GM21367 (cell line): Measurements from ENCODE around the gene PRKN.
"Not testable (repeated sequence)": the region's sequence is repeated elsewhere in the genome, so short reads cannot be mapped to it uniquely, and the experiment has no call there.

Source experiments
- ATAC-seq: cut with Tn5 transposase; IDR thresholded peaks from one replicate; pipeline ENCODE4 v1.9.1; 2021; ENCODE audit not compliant: unreplicated experiment

Gene PRKN

GRCh38 chr6:162541019-162541601, 186.5 kb downstream of the PRKN start:
- no peak for ATAC-seq

- ATAC-seq = no peak
These were observed 188.2 kb downstream of the PRKN start for GRCh38 chr6:162539321-162539720.

- no peak for ATAC-seq
These were observed 188.9 kb downstream of the PRKN start for GRCh38 chr6:162538643-162539064.

- no peak for ATAC-seq
These were observed 194.6 kb downstream of the PRKN start for GRCh38 chr6:162533009-162533400.

GRCh38 chr6:162532283-162533008, 195.1 kb downstream of the PRKN start:
- no peak for ATAC-seq

- ATAC-seq = not testable (repeated sequence)
These were observed 196.2 kb downstream of the PRKN start for GRCh38 chr6:162531391-162531790.

GRCh38 chr6:162528538-162528937, 199.0 kb downstream of the PRKN start:
- no peak for ATAC-seq

GRCh38 chr6:162526960-162527359, 200.6 kb downstream of the PRKN start:
- no peak for ATAC-seq

GRCh38 chr6:162525181-162525580, 202.4 kb downstream of the PRKN start:
- no peak for ATAC-seq

GRCh38 chr6:162512744-162513143, 214.8 kb downstream of the PRKN start:
- no peak for ATAC-seq

GRCh38 chr6:162497389-162497788, 230.2 kb downstream of the PRKN start:
- ATAC-seq = no peak

- ATAC-seq = no peak
These were observed 233.6 kb downstream of the PRKN start for GRCh38 chr6:162493917-162494316.

- ATAC-seq = no peak
These were observed 235.9 kb downstream of the PRKN start for GRCh38 chr6:162491637-162492036.

GRCh38 chr6:162489101-162489976, 238.2 kb downstream of the PRKN start:
- no peak for ATAC-seq

GRCh38 chr6:162488444-162488843, 239.1 kb downstream of the PRKN start:
- no peak for ATAC-seq

- ATAC-seq = no peak
These were observed 242.1 kb downstream of the PRKN start for GRCh38 chr6:162485464-162485863.

GRCh38 chr6:162481938-162482337, 245.6 kb downstream of the PRKN start:
- ATAC-seq = no peak

GRCh38 chr6:162481320-162481719, 246.2 kb downstream of the PRKN start:
- no peak for ATAC-seq

- ATAC-seq = no peak
These were observed 249.3 kb downstream of the PRKN start for GRCh38 chr6:162478192-162478671.

- ATAC-seq = no peak
These were observed 252.8 kb downstream of the PRKN start for GRCh38 chr6:162474722-162475121.

GRCh38 chr6:162471842-162472241, 255.7 kb downstream of the PRKN start:
- no peak for ATAC-seq

- no peak for ATAC-seq
These were observed 259.2 kb downstream of the PRKN start for GRCh38 chr6:162468326-162468725.
